GM06990 (cell line): ENCODE data around the gene WNT3.

Source experiments
- DNase-seq: peaks from one replicate; pipeline ENCODE4 v3.0.0-alpha.2; 2011; ENCODE audit not compliant: insufficient read length; ENCODE audit errors: extremely low read depth
- H3K27me3 ChIP-seq: replicated peaks from 2 replicates; pipeline ENCODE4 v1.6.0; 2011; ENCODE audit warnings: low read length; ENCODE audit not compliant: control insufficient read depth, insufficient read depth
- H3K36me3 ChIP-seq: 2 replicates; pipeline ENCODE4 v1.5.1; 2011; ENCODE audit warnings: low read length; ENCODE audit not compliant: control insufficient read depth, insufficient read depth
- H3K4me3 ChIP-seq: replicated peaks from 2 replicates; pipeline ENCODE4 v1.5.1; 2011; ENCODE audit warnings: low read depth, mild to moderate bottlenecking, control low read depth, low read length
- TF ChIP-seq, protein P1 (sequence below): IDR thresholded peaks from 2 replicates; pipeline ENCODE4 v1.5.1; 2011; ENCODE audit warnings: low read length, control low read depth, mild to moderate bottlenecking, inconsistent platforms; ENCODE audit not compliant: insufficient read depth, poor library complexity, severe bottlenecking

The WNT3 gene

DNA sequence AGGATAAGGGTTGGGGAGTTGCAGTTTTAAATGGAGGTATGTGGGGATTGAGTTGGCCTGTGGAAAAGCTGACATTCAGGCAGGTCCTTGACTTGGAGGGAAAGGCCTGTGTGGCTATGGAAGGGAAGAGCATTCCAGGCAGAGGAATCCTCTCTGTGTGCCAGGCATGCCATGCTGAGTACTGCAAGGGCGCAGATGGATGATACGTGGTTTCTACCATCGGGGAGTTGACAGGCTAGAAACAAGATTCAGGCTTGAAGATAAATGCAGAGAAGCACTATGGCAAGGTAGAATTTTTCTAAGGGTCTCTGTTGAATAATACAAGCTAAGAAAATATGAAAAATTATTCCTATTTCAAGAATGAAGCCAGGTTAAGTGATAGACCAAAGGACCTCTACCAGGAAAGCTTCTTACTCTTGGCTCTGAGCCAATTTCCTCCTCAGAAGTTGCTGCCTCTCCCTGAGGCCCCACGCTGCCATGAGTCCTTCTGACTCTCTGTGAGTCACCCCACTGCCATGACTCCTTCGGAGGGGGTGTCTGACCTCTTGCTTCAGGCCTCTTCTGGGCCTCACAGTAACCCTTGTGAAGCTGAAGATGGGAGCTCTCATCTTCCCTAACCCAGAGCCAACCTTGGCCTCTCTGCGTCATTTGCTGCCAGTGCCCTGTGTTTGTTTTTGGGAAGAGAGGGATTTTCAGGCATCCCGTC is 75.8 kb downstream of the WNT3 start:
- TF ChIP-seq, protein P1, sequence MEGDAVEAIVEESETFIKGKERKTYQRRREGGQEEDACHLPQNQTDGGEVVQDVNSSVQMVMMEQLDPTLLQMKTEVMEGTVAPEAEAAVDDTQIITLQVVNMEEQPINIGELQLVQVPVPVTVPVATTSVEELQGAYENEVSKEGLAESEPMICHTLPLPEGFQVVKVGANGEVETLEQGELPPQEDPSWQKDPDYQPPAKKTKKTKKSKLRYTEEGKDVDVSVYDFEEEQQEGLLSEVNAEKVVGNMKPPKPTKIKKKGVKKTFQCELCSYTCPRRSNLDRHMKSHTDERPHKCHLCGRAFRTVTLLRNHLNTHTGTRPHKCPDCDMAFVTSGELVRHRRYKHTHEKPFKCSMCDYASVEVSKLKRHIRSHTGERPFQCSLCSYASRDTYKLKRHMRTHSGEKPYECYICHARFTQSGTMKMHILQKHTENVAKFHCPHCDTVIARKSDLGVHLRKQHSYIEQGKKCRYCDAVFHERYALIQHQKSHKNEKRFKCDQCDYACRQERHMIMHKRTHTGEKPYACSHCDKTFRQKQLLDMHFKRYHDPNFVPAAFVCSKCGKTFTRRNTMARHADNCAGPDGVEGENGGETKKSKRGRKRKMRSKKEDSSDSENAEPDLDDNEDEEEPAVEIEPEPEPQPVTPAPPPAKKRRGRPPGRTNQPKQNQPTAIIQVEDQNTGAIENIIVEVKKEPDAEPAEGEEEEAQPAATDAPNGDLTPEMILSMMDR: no peak
- no peak overlapping the region for H3K4me3 ChIP-seq
- no peaks in the 10 kb centered on the region; the same call in none of the 2 replicates for H3K36me3 ChIP-seq
- no peaks in the 10 kb centered on the region for H3K27me3 ChIP-seq
- no peak for DNase-seq

GRCh38 chr17:46741122-46741730 is 77.3 kb downstream of the WNT3 start:
- Histone ChIP-seq H3K4me3 (no peak overlapping the region), H3K36me3 (no peaks in the 10 kb centered on the region; the same call in none of the 2 replicates), H3K27me3 (no peaks in the 10 kb centered on the region)
- no peak for DNase-seq
- TF ChIP-seq, protein P1: no peak

DNA sequence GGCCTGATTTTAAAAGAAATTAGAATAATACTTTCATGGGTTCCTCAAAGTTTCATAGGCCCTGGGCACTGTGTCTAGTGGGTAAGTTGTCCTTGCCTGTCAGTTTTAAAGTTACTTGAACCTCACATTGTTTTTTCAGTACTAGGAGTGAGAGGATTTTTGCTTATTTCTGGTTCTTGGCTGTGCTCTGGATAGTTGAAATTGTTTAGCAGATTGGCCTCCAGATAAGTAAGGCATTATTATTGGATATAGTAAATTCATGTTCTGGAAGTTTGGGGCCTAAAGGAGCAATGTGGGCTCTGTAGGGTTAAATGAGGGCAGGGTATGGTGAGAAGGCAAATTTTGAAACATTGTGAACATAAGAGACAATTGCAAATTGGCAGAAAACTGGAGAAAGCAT is 78.5 kb downstream of the WNT3 start:
- no peak for DNase-seq

GRCh38 chr17:46738544-46738943 is 79.9 kb downstream of the WNT3 start:
- TF ChIP-seq, protein P1: no peak
- no peak overlapping the region for H3K4me3 ChIP-seq
- no peak for DNase-seq
- no peaks in the 10 kb centered on the region; the same call in 1 of the 2 replicates for H3K36me3 ChIP-seq
- H3K27me3 ChIP-seq: no peaks in the 10 kb centered on the region

More for the DNA sequence above, 78.5 kb downstream of the WNT3 start:
- TF ChIP-seq, protein P1: no peak
- no peaks in the 10 kb centered on the region; the same call in none of the 2 replicates for H3K36me3 ChIP-seq
- H3K27me3 ChIP-seq: no peaks in the 10 kb centered on the region
- H3K4me3 ChIP-seq: no peak overlapping the region

DNA sequence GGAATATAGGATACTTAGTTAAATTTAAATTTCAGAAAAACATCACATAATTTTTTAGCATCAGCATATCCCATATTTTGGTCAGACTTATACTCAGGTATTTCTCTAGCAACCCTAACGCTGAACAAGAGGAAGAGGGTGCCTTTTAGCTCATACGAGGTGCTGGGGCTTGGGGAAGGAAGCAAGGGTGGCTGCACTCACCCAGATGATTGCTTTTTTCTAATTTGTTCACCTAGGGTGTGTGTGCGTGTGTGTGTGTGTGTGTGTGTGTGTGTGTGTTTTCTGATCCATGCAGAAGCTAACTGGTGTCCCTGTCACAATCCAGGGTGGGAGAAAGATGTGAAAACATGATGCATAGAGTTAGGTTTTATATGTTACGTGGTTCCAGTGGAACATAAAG is 81.2 kb downstream of the WNT3 start:
- no peaks in the 10 kb centered on the region for H3K27me3 ChIP-seq
- TF ChIP-seq, protein P1: no peak
- no peak overlapping the region for H3K4me3 ChIP-seq
- no peaks in the 10 kb centered on the region; the same call in 1 of the 2 replicates for H3K36me3 ChIP-seq
- no peak for DNase-seq
